Measurements from ENCODE around the gene ALK.

The ALK gene

GRCh38 chr2:29455200-29455860 lies 466.1 kb downstream of the ALK start:
- H3K4me3 ChIP-seq (ENCODE audit: low read depth, low read length), result no peak overlapping the region
- H3K9me3 ChIP-seq (ENCODE audit: control insufficient read depth, insufficient read depth, low read length), result no peaks in the 10 kb centered on the region
- no peak overlapping the region for H3K9ac ChIP-seq (ENCODE audit: low read depth, low read length)
- H3K27me3 ChIP-seq (ENCODE audit: control insufficient read depth, insufficient read depth, low read length), result no peaks in the 10 kb centered on the region
- H3K36me3 ChIP-seq (ENCODE audit: control insufficient read depth, insufficient read depth, low read length), result no peaks in the 10 kb centered on the region
- no peak overlapping the region for H3K27ac ChIP-seq (ENCODE audit: low read depth, low read length)
- no peaks in the 10 kb centered on the region for H3K4me1 ChIP-seq (ENCODE audit: control insufficient read depth, insufficient read depth, low read length)

- H3K27me3 ChIP-seq (ENCODE audit: control insufficient read depth, insufficient read depth, low read length), result no peaks in the 10 kb centered on the region
- H3K27ac ChIP-seq (ENCODE audit: low read depth, low read length), result no peak overlapping the region
- H3K4me1 ChIP-seq (ENCODE audit: control insufficient read depth, insufficient read depth, low read length), result peaks cover 13% of the 10 kb centered on the region
- H3K9ac ChIP-seq (ENCODE audit: low read depth, low read length), result no peak overlapping the region
- H3K4me3 ChIP-seq (ENCODE audit: low read depth, low read length), result no peak overlapping the region
- H3K9me3 ChIP-seq (ENCODE audit: control insufficient read depth, insufficient read depth, low read length), result no peaks in the 10 kb centered on the region
- no peaks in the 10 kb centered on the region for H3K36me3 ChIP-seq (ENCODE audit: control insufficient read depth, insufficient read depth, low read length)
Measured at GRCh38 chr2:29452036-29452435, 469.4 kb downstream of the ALK start.

- no peak overlapping the region for H3K9ac ChIP-seq (ENCODE audit: low read depth, low read length)
- no peaks in the 10 kb centered on the region for H3K9me3 ChIP-seq (ENCODE audit: control insufficient read depth, insufficient read depth, low read length)
- H3K27ac ChIP-seq (ENCODE audit: low read depth, low read length), result no peak overlapping the region
- peaks cover 16% of the 10 kb centered on the region for H3K4me1 ChIP-seq (ENCODE audit: control insufficient read depth, insufficient read depth, low read length)
- no peaks in the 10 kb centered on the region for H3K36me3 ChIP-seq (ENCODE audit: control insufficient read depth, insufficient read depth, low read length)
- no peak overlapping the region for H3K4me3 ChIP-seq (ENCODE audit: low read depth, low read length)
- no peaks in the 10 kb centered on the region for H3K27me3 ChIP-seq (ENCODE audit: control insufficient read depth, insufficient read depth, low read length)
Measured at GRCh38 chr2:29450596-29451222, 470.7 kb downstream of the ALK start.

- no peak overlapping the region for H3K9ac ChIP-seq (ENCODE audit: low read depth, low read length)
- peaks cover 16% of the 10 kb centered on the region for H3K4me1 ChIP-seq (ENCODE audit: control insufficient read depth, insufficient read depth, low read length)
- H3K27me3 ChIP-seq (ENCODE audit: control insufficient read depth, insufficient read depth, low read length), result no peaks in the 10 kb centered on the region
- H3K36me3 ChIP-seq (ENCODE audit: control insufficient read depth, insufficient read depth, low read length), result no peaks in the 10 kb centered on the region
- H3K4me3 ChIP-seq (ENCODE audit: low read depth, low read length), result no peak overlapping the region
- H3K27ac ChIP-seq (ENCODE audit: low read depth, low read length), result no peak overlapping the region
- no peaks in the 10 kb centered on the region for H3K9me3 ChIP-seq (ENCODE audit: control insufficient read depth, insufficient read depth, low read length)
Measured at GRCh38 chr2:29449499-29449898, 471.9 kb downstream of the ALK start.

- Histone ChIP-seq H3K27me3 (ENCODE audit: control insufficient read depth, insufficient read depth, low read length) (no peaks in the 10 kb centered on the region), H3K4me1 (ENCODE audit: control insufficient read depth, insufficient read depth, low read length) (peaks cover 16% of the 10 kb centered on the region), H3K9me3 (ENCODE audit: control insufficient read depth, insufficient read depth, low read length) (no peaks in the 10 kb centered on the region), H3K36me3 (ENCODE audit: control insufficient read depth, insufficient read depth, low read length) (no peaks in the 10 kb centered on the region), H3K9ac (ENCODE audit: low read depth, low read length) (no peak overlapping the region), H3K27ac (ENCODE audit: low read depth, low read length) (no peak overlapping the region), H3K4me3 (ENCODE audit: low read depth, low read length) (no peak overlapping the region)
Measured at GRCh38 chr2:29448096-29448688, 473.2 kb downstream of the ALK start.

GRCh38 chr2:29447513-29447912 lies 473.9 kb downstream of the ALK start:
- Histone ChIP-seq H3K9ac (ENCODE audit: low read depth, low read length) (no peak overlapping the region), H3K27ac (ENCODE audit: low read depth, low read length) (no peak overlapping the region), H3K9me3 (ENCODE audit: control insufficient read depth, insufficient read depth, low read length) (no peaks in the 10 kb centered on the region), H3K36me3 (ENCODE audit: control insufficient read depth, insufficient read depth, low read length) (no peaks in the 10 kb centered on the region), H3K4me3 (ENCODE audit: low read depth, low read length) (no peak overlapping the region), H3K4me1 (ENCODE audit: control insufficient read depth, insufficient read depth, low read length) (peaks cover 16% of the 10 kb centered on the region), H3K27me3 (ENCODE audit: control insufficient read depth, insufficient read depth, low read length) (no peaks in the 10 kb centered on the region)

- Histone ChIP-seq H3K36me3 (ENCODE audit: control insufficient read depth, insufficient read depth, low read length) (no peaks in the 10 kb centered on the region), H3K27ac (ENCODE audit: low read depth, low read length) (no peak overlapping the region), H3K4me1 (ENCODE audit: control insufficient read depth, insufficient read depth, low read length) (peaks cover 16% of the 10 kb centered on the region), H3K4me3 (ENCODE audit: low read depth, low read length) (no peak overlapping the region), H3K27me3 (ENCODE audit: control insufficient read depth, insufficient read depth, low read length) (no peaks in the 10 kb centered on the region), H3K9ac (ENCODE audit: low read depth, low read length) (no peak overlapping the region), H3K9me3 (ENCODE audit: control insufficient read depth, insufficient read depth, low read length) (no peaks in the 10 kb centered on the region)
Measured at GRCh38 chr2:29446847-29447246, 474.5 kb downstream of the ALK start.

GRCh38 chr2:29444150-29444549 lies 477.2 kb downstream of the ALK start:
- Histone ChIP-seq H3K36me3 (ENCODE audit: control insufficient read depth, insufficient read depth, low read length) (no peaks in the 10 kb centered on the region), H3K27ac (ENCODE audit: low read depth, low read length) (no peak overlapping the region), H3K4me1 (ENCODE audit: control insufficient read depth, insufficient read depth, low read length) (peaks cover 16% of the 10 kb centered on the region), H3K9me3 (ENCODE audit: control insufficient read depth, insufficient read depth, low read length) (no peaks in the 10 kb centered on the region), H3K4me3 (ENCODE audit: low read depth, low read length) (no peak overlapping the region), H3K9ac (ENCODE audit: low read depth, low read length) (no peak overlapping the region), H3K27me3 (ENCODE audit: control insufficient read depth, insufficient read depth, low read length) (no peaks in the 10 kb centered on the region)

- H3K27me3 ChIP-seq (ENCODE audit: control insufficient read depth, insufficient read depth, low read length), result no peaks in the 10 kb centered on the region
- H3K36me3 ChIP-seq (ENCODE audit: control insufficient read depth, insufficient read depth, low read length), result no peaks in the 10 kb centered on the region
- no peak overlapping the region for H3K9ac ChIP-seq (ENCODE audit: low read depth, low read length)
- H3K27ac ChIP-seq (ENCODE audit: low read depth, low read length), result no peak overlapping the region
- H3K4me3 ChIP-seq (ENCODE audit: low read depth, low read length), result no peak overlapping the region
- peaks cover 14% of the 10 kb centered on the region for H3K4me1 ChIP-seq (ENCODE audit: control insufficient read depth, insufficient read depth, low read length)
- H3K9me3 ChIP-seq (ENCODE audit: control insufficient read depth, insufficient read depth, low read length), result no peaks in the 10 kb centered on the region
Measured at GRCh38 chr2:29443627-29444026, 477.8 kb downstream of the ALK start.

- Histone ChIP-seq H3K4me1 (ENCODE audit: control insufficient read depth, insufficient read depth, low read length) (peaks cover 9% of the 10 kb centered on the region), H3K27me3 (ENCODE audit: control insufficient read depth, insufficient read depth, low read length) (no peaks in the 10 kb centered on the region), H3K36me3 (ENCODE audit: control insufficient read depth, insufficient read depth, low read length) (no peaks in the 10 kb centered on the region), H3K9ac (ENCODE audit: low read depth, low read length) (no peak overlapping the region), H3K27ac (ENCODE audit: low read depth, low read length) (no peak overlapping the region), H3K9me3 (ENCODE audit: control insufficient read depth, insufficient read depth, low read length) (no peaks in the 10 kb centered on the region), H3K4me3 (ENCODE audit: low read depth, low read length) (no peak overlapping the region)
Measured at GRCh38 chr2:29443151-29443550, 478.2 kb downstream of the ALK start.

GRCh38 chr2:29440921-29441623 lies 480.3 kb downstream of the ALK start:
- no peak overlapping the region for H3K4me3 ChIP-seq (ENCODE audit: low read depth, low read length)
- no peaks in the 10 kb centered on the region for H3K36me3 ChIP-seq (ENCODE audit: control insufficient read depth, insufficient read depth, low read length)
- no peak overlapping the region for H3K27ac ChIP-seq (ENCODE audit: low read depth, low read length)
- no peaks in the 10 kb centered on the region for H3K9me3 ChIP-seq (ENCODE audit: control insufficient read depth, insufficient read depth, low read length)
- H3K27me3 ChIP-seq (ENCODE audit: control insufficient read depth, insufficient read depth, low read length), result no peaks in the 10 kb centered on the region
- no peaks in the 10 kb centered on the region for H3K4me1 ChIP-seq (ENCODE audit: control insufficient read depth, insufficient read depth, low read length)
- H3K9ac ChIP-seq (ENCODE audit: low read depth, low read length), result no peak overlapping the region

All from HUES48 (cell line).